22Rv1 (cell line): ENCODE results near the gene COX18.

Source experiments
- H3K27ac ChIP-seq: fragments of 450-650 bp; 2 replicates; pipeline ENCODE4 v1.5.1; 2017
- CTCF ChIP-seq: fragments of 450-650 bp; IDR thresholded peaks from 2 replicates; pipeline ENCODE4 v1.5.1; 2017; ENCODE audit warnings: mild to moderate bottlenecking
- ZFX ChIP-seq: fragments of 450-650 bp; IDR thresholded peaks from 2 replicates; pipeline ENCODE4 v1.6.1; 2017; ENCODE audit warnings: antibody characterized with exemption, borderline replicate concordance

The COX18 gene

GRCh38 chr4:73007526-73008100 is 61.9 kb downstream of the COX18 start:
- no peak overlapping the region for H3K27ac ChIP-seq
- TF ChIP-seq ZFX (no peak), CTCF (no peak)

GRCh38 chr4:73006286-73006990 is 63.1 kb downstream of the COX18 start:
- TF ChIP-seq ZFX (no peak), CTCF (no peak)
- H3K27ac ChIP-seq, result no peak overlapping the region

GRCh38 chr4:73005514-73005913 is 64.0 kb downstream of the COX18 start:
- no peak overlapping the region for H3K27ac ChIP-seq
- no peak for TF ChIP-seq ZFX
- TF ChIP-seq CTCF, result no peak
